ENCODE data around the gene LCE1D.

Gene LCE1D

DNA sequence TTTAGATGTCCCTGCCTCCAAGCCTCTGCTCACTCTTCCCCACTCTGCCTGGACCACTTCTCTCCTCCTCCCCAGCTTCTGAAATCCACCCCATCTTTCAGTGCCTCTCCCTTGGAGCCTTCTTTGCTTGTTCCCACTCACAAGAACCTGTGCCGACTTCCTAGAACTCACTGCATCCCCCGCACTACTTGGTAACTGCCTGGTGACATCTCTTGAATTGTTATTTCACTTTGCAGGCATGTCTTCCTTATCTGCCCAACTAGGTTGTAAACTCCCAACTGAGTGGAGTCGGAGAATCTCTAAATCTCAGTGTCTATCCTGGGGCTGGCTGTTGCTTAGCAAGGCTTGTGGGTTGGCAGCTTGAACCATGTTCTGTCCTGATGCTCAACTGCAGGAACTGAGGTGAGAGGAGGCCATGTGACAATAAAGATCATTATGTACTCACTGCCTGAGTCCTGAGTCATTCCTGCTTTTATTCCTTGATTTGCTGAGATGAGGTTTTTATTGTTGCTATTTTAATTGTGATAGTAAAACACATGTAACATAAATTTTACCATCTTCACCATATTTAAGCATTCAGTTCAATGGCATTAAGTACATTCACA, 34.8 kb upstream of the LCE1D start:
- Histone ChIP-seq H2AFZ (ENCODE audit: low read length) (no peak overlapping the region), H3K4me1 (ENCODE audit: insufficient read depth, low read length, severe bottlenecking) (peaks cover 8% of the 10 kb centered on the region), H3K9me3 (ENCODE audit: low read length) (no peaks in the 10 kb centered on the region), H3K27me3 (ENCODE audit: insufficient read depth, low read length) (no peaks in the 10 kb centered on the region), H3K27ac (ENCODE audit: low read depth, low read length, poor library complexity, severe bottlenecking) (no peak overlapping the region), H3K9ac (ENCODE audit: low read length) (no peak overlapping the region), H3K36me3 (ENCODE audit: insufficient read depth, low read length) (no peaks in the 10 kb centered on the region), H3K4me2 (ENCODE audit: low read length) (no peak overlapping the region), H3K79me2 (ENCODE audit: insufficient read depth, low read length) (no peaks in the 10 kb centered on the region), H3K9me2 (ENCODE audit: low read depth, low read length) (no peaks in the 10 kb centered on the region), H4K20me1 (ENCODE audit: insufficient read depth, low read length) (no peaks in the 10 kb centered on the region), H3F3A (ENCODE audit: insufficient read depth, low read length) (no peaks in the 10 kb centered on the region), H3K4me3 (ENCODE audit: low read depth, low read length, poor library complexity, severe bottlenecking) (no peak overlapping the region)
- TF ChIP-seq CTCF (IDR thresholded peaks at IDR 0.05; ENCODE audit: low read length), result no peak
- TF ChIP-seq EZH2 (IDR thresholded peaks at IDR 0.05; ENCODE audit: borderline replicate concordance, low read length), result no peak

DNA sequence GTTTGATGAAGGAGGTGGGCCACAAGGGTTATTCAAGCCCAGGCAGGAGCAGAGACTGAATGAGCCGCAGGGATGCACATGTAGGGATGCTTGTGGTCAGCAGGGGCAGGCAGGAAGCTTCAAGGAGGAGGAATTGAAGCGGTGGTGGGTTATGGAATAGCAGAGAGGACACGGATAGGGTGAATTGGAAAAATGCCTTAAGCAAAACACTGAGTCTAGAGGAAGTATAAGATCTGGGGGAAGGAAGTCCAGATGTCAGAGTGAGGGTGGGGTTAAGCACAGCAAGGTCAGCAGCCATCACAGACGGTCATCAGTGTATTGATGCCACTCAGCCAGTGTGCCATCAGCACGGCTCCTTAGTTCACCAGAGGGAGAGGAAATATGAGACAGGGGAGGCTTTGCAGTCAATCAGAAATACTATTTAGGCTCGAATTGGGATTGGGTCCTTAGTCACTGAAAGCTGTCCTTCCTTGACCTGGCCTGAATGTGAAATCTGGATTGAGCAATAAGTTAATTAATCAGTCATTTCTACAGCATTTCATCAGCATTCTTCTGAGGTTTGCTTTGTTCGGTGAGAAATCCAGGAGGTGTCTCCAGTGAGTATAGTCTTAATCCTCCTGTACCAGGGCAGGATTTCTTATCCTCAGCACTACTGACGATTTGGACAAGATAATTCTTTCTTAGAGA, 27.5 kb upstream of the LCE1D start:
- H3K9me3 ChIP-seq (ENCODE audit: low read length), result no peaks in the 10 kb centered on the region
- no peaks in the 10 kb centered on the region for H3K4me1 ChIP-seq (ENCODE audit: insufficient read depth, low read length, severe bottlenecking)
- no peak overlapping the region for H3K4me2 ChIP-seq (ENCODE audit: low read length)
- H3K27me3 ChIP-seq (ENCODE audit: insufficient read depth, low read length), result no peaks in the 10 kb centered on the region
- no peak overlapping the region for H2AFZ ChIP-seq (ENCODE audit: low read length)
- H3K9me2 ChIP-seq (ENCODE audit: low read depth, low read length), result no peaks in the 10 kb centered on the region
- H3F3A ChIP-seq (ENCODE audit: insufficient read depth, low read length), result no peaks in the 10 kb centered on the region
- H3K9ac ChIP-seq (ENCODE audit: low read length), result no peak overlapping the region
- TF ChIP-seq CTCF (IDR thresholded peaks at IDR 0.05; ENCODE audit: low read length), result no peak
- TF ChIP-seq EZH2 (IDR thresholded peaks at IDR 0.05; ENCODE audit: borderline replicate concordance, low read length), result no peak
- H3K27ac ChIP-seq (ENCODE audit: low read depth, low read length, poor library complexity, severe bottlenecking), result no peak overlapping the region
- no peaks in the 10 kb centered on the region for H4K20me1 ChIP-seq (ENCODE audit: insufficient read depth, low read length)
- H3K79me2 ChIP-seq (ENCODE audit: insufficient read depth, low read length), result no peaks in the 10 kb centered on the region
- no peak overlapping the region for H3K4me3 ChIP-seq (ENCODE audit: low read depth, low read length, poor library complexity, severe bottlenecking)
- H3K36me3 ChIP-seq (ENCODE audit: insufficient read depth, low read length), result no peaks in the 10 kb centered on the region

DNA sequence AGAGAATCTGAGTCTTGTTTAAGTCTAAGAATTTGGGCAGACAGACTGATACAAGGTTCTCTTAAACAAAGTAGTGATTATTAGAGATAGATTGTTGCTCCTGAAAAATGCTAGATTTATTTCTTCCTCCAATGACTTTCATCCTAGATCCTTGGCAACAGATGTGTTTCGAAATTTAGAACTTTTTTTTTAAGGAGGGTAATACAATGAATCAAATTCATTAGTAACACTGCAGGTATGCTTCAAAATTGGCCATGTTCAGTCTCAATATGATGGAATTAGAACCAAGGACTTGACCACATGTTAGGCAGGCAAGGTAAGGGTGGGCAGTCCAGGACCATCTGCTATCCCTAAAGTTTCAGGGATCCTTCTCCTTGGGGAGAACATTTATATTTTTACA, 26.1 kb upstream of the LCE1D start:
- Histone ChIP-seq H3K27ac (ENCODE audit: low read depth, low read length, poor library complexity, severe bottlenecking) (no peak overlapping the region), H2AFZ (ENCODE audit: low read length) (no peak overlapping the region), H3K4me2 (ENCODE audit: low read length) (no peak overlapping the region), H3K27me3 (ENCODE audit: insufficient read depth, low read length) (no peaks in the 10 kb centered on the region), H3K4me1 (ENCODE audit: insufficient read depth, low read length, severe bottlenecking) (no peaks in the 10 kb centered on the region), H3K9ac (ENCODE audit: low read length) (no peak overlapping the region), H3K9me3 (ENCODE audit: low read length) (no peaks in the 10 kb centered on the region), H3K9me2 (ENCODE audit: low read depth, low read length) (no peaks in the 10 kb centered on the region), H3K36me3 (ENCODE audit: insufficient read depth, low read length) (no peaks in the 10 kb centered on the region), H4K20me1 (ENCODE audit: insufficient read depth, low read length) (no peaks in the 10 kb centered on the region), H3F3A (ENCODE audit: insufficient read depth, low read length) (no peaks in the 10 kb centered on the region), H3K4me3 (ENCODE audit: low read depth, low read length, poor library complexity, severe bottlenecking) (no peak overlapping the region), H3K79me2 (ENCODE audit: insufficient read depth, low read length) (no peaks in the 10 kb centered on the region)
- TF ChIP-seq CTCF (IDR thresholded peaks at IDR 0.05; ENCODE audit: low read length) (no peak), EZH2 (IDR thresholded peaks at IDR 0.05; ENCODE audit: borderline replicate concordance, low read length) (no peak)

All from OCI-LY1 (cell line).